Measurements from ENCODE around the gene TMOD3.

Gene TMOD3

GRCh38 chr15:51828621-51829375 is 655 bp upstream of the TMOD3 start:
- no peak for FAIRE-seq

GRCh38 chr15:51830276-51830806 is 888 bp downstream of the TMOD3 start:
- FAIRE-seq = no peak

- no peak for FAIRE-seq
These were observed 4.3 kb downstream of the TMOD3 start for GRCh38 chr15:51833772-51834171.

- FAIRE-seq = no peak
These were observed 8.4 kb downstream of the TMOD3 start for GRCh38 chr15:51837792-51838251.

- FAIRE-seq = no peak
These were observed 8.8 kb downstream of the TMOD3 start for GRCh38 chr15:51838270-51838669.

GRCh38 chr15:51840692-51841091 is 11.2 kb downstream of the TMOD3 start:
- no peak for FAIRE-seq

- FAIRE-seq = no peak
These were observed 12.1 kb downstream of the TMOD3 start for GRCh38 chr15:51841406-51842040.

GRCh38 chr15:51842265-51842664 is 12.8 kb downstream of the TMOD3 start:
- FAIRE-seq = no peak

- no peak for FAIRE-seq
These were observed 13.6 kb downstream of the TMOD3 start for GRCh38 chr15:51842852-51843737.

- no peak for FAIRE-seq
These were observed 15.4 kb downstream of the TMOD3 start for GRCh38 chr15:51844747-51845426.

GRCh38 chr15:51846066-51846462 is 16.6 kb downstream of the TMOD3 start:
- no peak for FAIRE-seq

- no peak for FAIRE-seq
These were observed 17.2 kb downstream of the TMOD3 start for GRCh38 chr15:51846463-51847230.

GRCh38 chr15:51848811-51849210 is 19.4 kb downstream of the TMOD3 start:
- FAIRE-seq = no peak

- no peak for FAIRE-seq
These were observed 20.4 kb downstream of the TMOD3 start for GRCh38 chr15:51849860-51850259.

- FAIRE-seq = no peak
These were observed 24.5 kb downstream of the TMOD3 start for GRCh38 chr15:51853998-51854397.

GRCh38 chr15:51855612-51856011 is 26.2 kb downstream of the TMOD3 start:
- no peak for FAIRE-seq

GRCh38 chr15:51856714-51857380 is 27.4 kb downstream of the TMOD3 start:
- FAIRE-seq = no peak

- FAIRE-seq = no peak
These were observed 32.3 kb downstream of the TMOD3 start for GRCh38 chr15:51861557-51862359.

- FAIRE-seq = no peak
These were observed 33.7 kb downstream of the TMOD3 start for GRCh38 chr15:51863131-51863530.

- no peak for FAIRE-seq
These were observed 35.1 kb downstream of the TMOD3 start for GRCh38 chr15:51864408-51865056.

All from A204.1 (cell line).